CD4-positive, alpha-beta T cell (primary cell): ENCODE measurements around the gene RPL22. TPM values are rescaled to one million over a fixed set of nuclear protein-coding genes. Genes with fewer than 3 reads are reported as not detected.

Experiments used
- ATAC-seq: fragments of 200-7000 bp; cut with Tn5 transposase; one replicate; pipeline ENCODE4 v1.10.0; 2022; ENCODE audit warnings: mild to moderate bottlenecking; ENCODE audit not compliant: poor library complexity
- CTCF ChIA-PET: fragments of 350-600 bp; sonication (Branson Sonifier 250); formaldehyde crosslinking; loops from one replicate; lab custom pipeline; 2021; ENCODE audit warnings: antibody characterized with exemption, inconsistent platforms; lab: Charles Lee
- POLR2A ChIA-PET: fragments of 350-600 bp; sonication (Branson Sonifier 250); formaldehyde crosslinking; loops from one replicate; lab custom pipeline; 2021; ENCODE audit warnings: antibody characterized with exemption, inconsistent platforms; lab: Charles Lee
- DNase-seq, 14 experiments: peaks; one replicate each; pipeline ENCODE4 v3.0.0-alpha.2; 2013 to 2020; ENCODE audit warnings: mixed read lengths in 2 of 14
- H3K27ac ChIP-seq, 2 donors: one replicate each; pipeline versions ENCODE4 v1.5.1 to v1.7.0; 2013; ENCODE audit warnings: low read length in 2 of 2, low read depth in 1 of 2, mild to moderate bottlenecking in 1 of 2
- H3K27me3 ChIP-seq, 2 experiments: 1 replicate in 1 of 2; 2 replicates in 1 of 2; pipeline versions ENCODE4 v1.6.1 to v1.7.0; 2013; ENCODE audit warnings: low read length in 2 of 2, control low read depth in 1 of 2, mild to moderate bottlenecking in 1 of 2, moderate library complexity in 1 of 2; ENCODE audit not compliant: insufficient read depth in 2 of 2, control insufficient read depth in 1 of 2
- H3K36me3 ChIP-seq: one replicate; pipeline ENCODE4 v1.6.1; 2013; ENCODE audit warnings: low read length, control low read depth; ENCODE audit not compliant: insufficient read depth
- H3K4me1 ChIP-seq: one replicate; pipeline ENCODE4 v1.6.1; 2013; ENCODE audit warnings: low read length, control low read depth; ENCODE audit not compliant: insufficient read depth
- H3K4me3 ChIP-seq: one replicate; pipeline ENCODE4 v1.5.1; 2013; ENCODE audit warnings: mild to moderate bottlenecking, low read length, moderate library complexity
- H3K9me3 ChIP-seq, 2 experiments: 1 replicate in 1 of 2; 2 replicates in 1 of 2; pipeline versions ENCODE4 v1.6.1 to v1.7.0; 2013; ENCODE audit warnings: low read length in 2 of 2, mild to moderate bottlenecking in 2 of 2, control low read depth in 1 of 2, moderate library complexity in 1 of 2; ENCODE audit not compliant: control insufficient read depth in 1 of 2, insufficient read depth in 1 of 2
- H3K27ac Mint-ChIP-seq: one replicate; pipeline ENCODE4 v1.8.0; 2020; ENCODE audit warnings: mixed read lengths
- H3K27me3 Mint-ChIP-seq: one replicate; pipeline ENCODE4 v1.8.0; 2021; ENCODE audit warnings: mixed read lengths
- H3K36me3 Mint-ChIP-seq: one replicate; pipeline ENCODE4 v1.8.0; 2021; ENCODE audit warnings: low read depth, mixed read lengths
- H3K4me1 Mint-ChIP-seq: one replicate; pipeline ENCODE4 v1.8.0; 2021; ENCODE audit warnings: low read depth, mixed read lengths
- H3K4me3 Mint-ChIP-seq: one replicate; pipeline ENCODE4 v1.8.0; 2020; ENCODE audit warnings: mild to moderate bottlenecking, mixed read lengths
- H3K9me3 Mint-ChIP-seq: one replicate; pipeline ENCODE4 v1.8.0; 2020; ENCODE audit warnings: mixed read lengths
- intact Hi-C, 2 experiments: fragments of 100-400 bp; cut with DNase I in 1 of 2; cut with micrococcal nuclease in 1 of 2; formaldehyde crosslinking; loops; one replicate each; pipeline versions ENCODE4 v1.15.1 to v1.9.0; 2023 to 2025; cut with DNase I, micrococcal nuclease
- total RNA-seq, 174 experiments: library from RNA in 2 of 174; stranded (reverse) in 2 of 174; gene quantifications; one replicate each; pipeline ENCODE4 v1.2.3 and lab custom pipeline; 2021 to 2026
- TF ChIP-seq, protein P1 (sequence below): fragments of 200-600 bp; IDR thresholded peaks from one replicate; pipeline ENCODE4 v1.8.0; 2022; ENCODE audit warnings: antibody characterized with exemption, mild to moderate bottlenecking

RPL22 gene
- total RNA-seq, 2 experiments from 2014 or later = 620 to 652 TPM

DNA sequence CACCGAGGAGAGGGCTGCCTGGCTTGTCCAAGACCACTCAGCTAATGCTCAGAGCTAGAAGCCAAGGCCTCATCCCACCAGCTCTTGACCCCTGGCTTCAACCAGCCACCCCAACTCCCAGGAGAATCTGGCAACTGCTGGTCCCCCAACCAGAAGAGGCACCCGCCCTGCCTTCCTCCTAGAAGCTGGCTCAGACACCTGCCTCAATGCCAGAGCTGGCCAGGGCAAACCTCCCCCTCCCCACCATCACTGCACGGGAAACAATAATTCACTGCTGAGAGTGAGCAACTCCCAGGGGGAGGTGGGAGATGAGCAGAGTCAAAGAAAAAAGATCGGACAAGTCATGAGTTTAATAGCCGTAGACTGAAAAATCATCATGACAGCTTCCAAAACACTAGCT, 22.6 kb downstream of the RPL22 start:
- Histone ChIP-seq H3K27ac (no peak overlapping the region), H3K27me3 (peaks cover 51 to 60% of the 10 kb centered on the region in 2 experiments), H3K4me3 (no peak overlapping the region), H3K36me3 (no peaks in the 10 kb centered on the region), H3K4me1 (peaks cover 21% of the 10 kb centered on the region), H3K9me3 (peaks cover 0 to 5% of the 10 kb centered on the region in 2 experiments)
- Mint-ChIP-seq H3K4me1 (peaks cover 22% of the 10 kb centered on the region), H3K36me3 (no peaks in the 10 kb centered on the region), H3K27ac (no peak overlapping the region), H3K27me3 (peaks cover 50% of the 10 kb centered on the region), H3K4me3 (no peak overlapping the region), H3K9me3 (no peaks in the 10 kb centered on the region)
- ChIA-PET POLR2A (no interaction called here), CTCF (no interaction called here)
- TF ChIP-seq, protein P1, sequence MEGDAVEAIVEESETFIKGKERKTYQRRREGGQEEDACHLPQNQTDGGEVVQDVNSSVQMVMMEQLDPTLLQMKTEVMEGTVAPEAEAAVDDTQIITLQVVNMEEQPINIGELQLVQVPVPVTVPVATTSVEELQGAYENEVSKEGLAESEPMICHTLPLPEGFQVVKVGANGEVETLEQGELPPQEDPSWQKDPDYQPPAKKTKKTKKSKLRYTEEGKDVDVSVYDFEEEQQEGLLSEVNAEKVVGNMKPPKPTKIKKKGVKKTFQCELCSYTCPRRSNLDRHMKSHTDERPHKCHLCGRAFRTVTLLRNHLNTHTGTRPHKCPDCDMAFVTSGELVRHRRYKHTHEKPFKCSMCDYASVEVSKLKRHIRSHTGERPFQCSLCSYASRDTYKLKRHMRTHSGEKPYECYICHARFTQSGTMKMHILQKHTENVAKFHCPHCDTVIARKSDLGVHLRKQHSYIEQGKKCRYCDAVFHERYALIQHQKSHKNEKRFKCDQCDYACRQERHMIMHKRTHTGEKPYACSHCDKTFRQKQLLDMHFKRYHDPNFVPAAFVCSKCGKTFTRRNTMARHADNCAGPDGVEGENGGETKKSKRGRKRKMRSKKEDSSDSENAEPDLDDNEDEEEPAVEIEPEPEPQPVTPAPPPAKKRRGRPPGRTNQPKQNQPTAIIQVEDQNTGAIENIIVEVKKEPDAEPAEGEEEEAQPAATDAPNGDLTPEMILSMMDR = no peak
- DNase-seq (no peak), ATAC-seq (no peak)
- intact Hi-C loops = no loop called here

DNA sequence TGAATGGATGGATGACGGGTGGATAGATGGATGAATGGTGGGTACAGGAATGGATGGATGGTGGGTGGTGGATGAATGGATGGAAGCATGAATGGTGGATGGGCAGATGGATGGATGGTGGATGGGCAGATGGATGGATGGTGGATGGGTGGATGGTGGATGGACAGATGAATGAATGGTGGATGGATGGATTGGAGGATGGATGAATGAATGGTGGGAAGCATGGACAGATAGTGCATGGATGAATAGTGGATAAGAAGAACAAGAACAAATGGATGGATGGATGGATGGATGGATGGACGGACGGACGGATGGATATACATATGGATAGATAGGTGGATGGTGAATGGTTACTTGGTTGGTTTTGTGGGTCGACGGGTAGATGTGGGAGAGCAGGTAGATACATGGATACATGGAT, 24.0 kb downstream of the RPL22 start:
- ATAC-seq (no peak), DNase-seq (no peak)
- intact Hi-C loops = no loop called here
- no peak overlapping the region for H3K27ac ChIP-seq
- peaks cover 10% of the 10 kb centered on the region for H3K4me1 ChIP-seq
- Mint-ChIP-seq H3K9me3 (no peaks in the 10 kb centered on the region), H3K27me3 (peaks cover 43% of the 10 kb centered on the region), H3K4me3 (no peak overlapping the region), H3K4me1 (peaks cover 9% of the 10 kb centered on the region), H3K27ac (no peak overlapping the region), H3K36me3 (no peaks in the 10 kb centered on the region)
- H3K36me3 ChIP-seq = no peaks in the 10 kb centered on the region
- peaks cover 0 to 5% of the 10 kb centered on the region in 2 experiments for H3K9me3 ChIP-seq
- TF ChIP-seq, protein P1 = no peak
- ChIA-PET POLR2A (no interaction called here), CTCF (no interaction called here)
- no peak overlapping the region for H3K4me3 ChIP-seq
- H3K27me3 ChIP-seq = peaks cover 42 to 47% of the 10 kb centered on the region in 2 experiments

- no peak for DNase-seq
Measured at GRCh38 chr1:6174621-6175410, 24.6 kb downstream of the RPL22 start.

More at GRCh38 chr1:6174621-6175410, 24.6 kb downstream of the RPL22 start:
- H3K27me3 Mint-ChIP-seq = peaks cover 43% of the 10 kb centered on the region
- H3K27ac Mint-ChIP-seq = no peak overlapping the region
- ATAC-seq = no peak
- intact Hi-C loops = no loop called here
- H3K27ac ChIP-seq = no peak overlapping the region
- no peak overlapping the region for H3K4me3 ChIP-seq
- no peaks in the 10 kb centered on the region for H3K9me3 Mint-ChIP-seq
- ChIA-PET CTCF (no interaction called here), POLR2A (no interaction called here)
- H3K27me3 ChIP-seq = peaks cover 42 to 47% of the 10 kb centered on the region in 2 experiments
- H3K4me1 Mint-ChIP-seq = peaks cover 9% of the 10 kb centered on the region
- peaks cover 10% of the 10 kb centered on the region for H3K4me1 ChIP-seq
- TF ChIP-seq, protein P1 = no peak
- no peaks in the 10 kb centered on the region for H3K36me3 ChIP-seq
- H3K9me3 ChIP-seq = peaks cover 0 to 5% of the 10 kb centered on the region in 2 experiments
- no peak overlapping the region for H3K4me3 Mint-ChIP-seq
- no peaks in the 10 kb centered on the region for H3K36me3 Mint-ChIP-seq
